HG02678 (cell line): ENCODE measurements around the gene PPFIA3.
"Not testable (repeated sequence)": the region's sequence is repeated elsewhere in the genome, so short reads cannot be mapped to it uniquely, and the experiment has no call there.

Source experiments
- ATAC-seq: cut with Tn5 transposase; IDR thresholded peaks from one replicate; pipeline ENCODE4 v1.9.1; 2021; ENCODE audit warnings: mild to moderate bottlenecking, moderate library complexity; ENCODE audit not compliant: unreplicated experiment

Gene PPFIA3

DNA sequence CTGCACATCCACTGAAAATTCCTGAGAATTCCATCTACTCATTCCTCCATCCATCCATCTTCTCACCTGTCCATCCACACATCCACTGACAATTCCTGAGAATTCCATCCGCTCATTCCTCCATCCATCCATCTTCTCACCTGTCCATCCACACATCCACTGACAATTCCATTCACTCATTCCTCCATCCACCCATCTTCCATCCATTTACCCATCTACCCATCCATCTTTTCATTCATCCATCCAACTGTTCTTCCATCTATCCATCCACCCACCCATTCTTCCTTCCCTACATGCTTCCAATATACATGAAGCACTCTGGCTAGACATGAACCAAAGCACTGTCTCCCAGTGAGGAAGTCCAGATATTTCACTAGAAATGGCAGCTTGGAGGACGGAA lies 53.9 kb downstream of the PPFIA3 start:
- no peak for ATAC-seq

DNA sequence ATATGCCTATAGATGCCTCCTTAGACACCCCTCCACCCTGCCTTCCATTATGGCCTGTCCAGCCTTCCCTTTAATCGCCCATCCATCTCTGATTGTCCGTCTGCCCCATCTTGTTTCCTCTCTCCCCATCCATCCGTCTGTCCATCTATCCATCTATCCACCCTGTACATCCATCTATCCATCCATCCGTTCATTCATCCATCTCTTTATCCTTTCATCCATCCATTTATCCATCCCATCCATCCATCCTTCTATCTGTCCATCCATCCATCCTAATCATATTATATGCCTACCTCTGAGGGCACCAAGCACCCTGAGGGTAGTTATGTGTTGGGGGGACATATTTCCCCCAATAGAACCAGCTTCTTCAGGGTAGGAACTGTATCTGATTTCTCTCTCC lies 61.3 kb downstream of the PPFIA3 start:
- no peak for ATAC-seq

DNA sequence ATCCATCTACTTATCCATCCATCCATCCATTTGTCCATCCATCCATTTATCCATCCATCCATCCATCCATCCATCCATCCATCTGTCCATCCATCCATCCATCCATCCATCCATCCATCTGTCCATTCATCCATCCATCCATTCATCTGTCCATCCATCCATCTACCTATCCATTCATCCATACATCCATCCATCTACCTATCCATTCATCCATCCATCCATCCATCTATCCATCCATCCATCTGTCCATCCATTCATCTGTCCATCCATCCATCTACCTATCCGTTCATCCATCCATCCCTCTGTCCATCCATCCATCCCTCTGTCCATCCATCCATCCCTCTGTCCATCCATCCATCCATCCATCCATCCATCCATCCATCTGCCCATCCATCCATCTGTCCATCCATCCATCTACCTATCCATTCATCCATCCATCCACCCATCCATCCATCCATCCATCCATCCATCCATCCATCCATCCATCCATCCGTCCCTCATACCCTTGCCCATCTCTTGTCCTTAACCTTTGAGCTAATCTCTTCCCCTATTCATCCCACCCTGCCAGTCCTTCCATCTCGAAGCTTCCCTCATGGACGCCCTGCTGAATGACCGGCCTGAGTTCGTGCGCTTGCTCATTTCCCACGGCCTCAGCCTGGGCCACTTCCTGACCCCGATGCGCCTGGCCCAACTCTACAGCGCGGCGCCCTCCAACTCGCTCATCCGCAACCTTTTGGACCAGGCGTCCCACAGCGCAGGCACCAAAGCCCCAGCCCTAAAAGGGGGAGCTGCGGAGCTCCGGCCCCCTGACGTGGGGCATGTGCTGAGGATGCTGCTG lies 62.9 kb downstream of the PPFIA3 start:
- ATAC-seq = not testable (repeated sequence)

DNA sequence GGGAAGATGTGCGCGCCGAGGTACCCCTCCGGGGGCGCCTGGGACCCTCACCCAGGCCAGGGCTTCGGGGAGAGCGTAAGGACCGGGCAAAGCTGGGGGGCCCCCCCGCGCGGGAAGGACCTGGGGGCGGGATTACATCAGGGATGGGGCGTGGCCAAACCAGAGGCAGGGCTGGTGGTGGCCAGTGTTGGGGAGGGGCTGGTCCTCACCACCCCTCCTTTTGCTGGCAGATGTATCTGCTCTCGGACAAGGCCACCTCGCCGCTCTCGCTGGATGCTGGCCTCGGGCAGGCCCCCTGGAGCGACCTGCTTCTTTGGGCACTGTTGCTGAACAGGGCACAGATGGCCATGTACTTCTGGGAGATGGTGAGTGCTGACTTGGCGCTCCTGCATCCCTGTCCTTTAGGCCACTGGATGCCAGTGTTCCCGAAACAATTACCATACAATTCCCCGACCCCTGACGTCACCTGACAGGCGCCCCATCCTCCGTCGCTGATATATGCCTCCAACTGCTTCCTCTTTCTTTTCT lies 63.6 kb downstream of the PPFIA3 start:
- no peak for ATAC-seq

DNA sequence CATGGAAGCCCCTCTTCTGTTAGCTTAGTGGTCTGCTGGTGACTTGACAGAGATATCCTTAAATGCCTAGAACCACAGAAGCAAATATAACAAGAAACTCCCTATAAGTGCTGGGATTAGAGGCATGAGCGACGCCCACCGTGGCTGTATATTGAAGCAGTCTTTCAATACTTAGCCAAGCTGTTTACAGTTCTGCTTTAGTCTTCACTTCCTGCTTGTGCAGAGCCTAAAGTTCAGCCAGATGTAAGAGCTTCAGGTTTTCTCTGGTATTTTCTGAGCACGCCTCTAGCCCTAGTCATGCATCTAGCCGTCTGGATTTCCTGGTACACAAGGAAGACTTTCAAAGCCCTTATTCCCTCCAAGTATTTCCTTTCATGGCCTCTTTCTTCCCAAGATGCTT lies 66.8 kb downstream of the PPFIA3 start:
- no peak for ATAC-seq

DNA sequence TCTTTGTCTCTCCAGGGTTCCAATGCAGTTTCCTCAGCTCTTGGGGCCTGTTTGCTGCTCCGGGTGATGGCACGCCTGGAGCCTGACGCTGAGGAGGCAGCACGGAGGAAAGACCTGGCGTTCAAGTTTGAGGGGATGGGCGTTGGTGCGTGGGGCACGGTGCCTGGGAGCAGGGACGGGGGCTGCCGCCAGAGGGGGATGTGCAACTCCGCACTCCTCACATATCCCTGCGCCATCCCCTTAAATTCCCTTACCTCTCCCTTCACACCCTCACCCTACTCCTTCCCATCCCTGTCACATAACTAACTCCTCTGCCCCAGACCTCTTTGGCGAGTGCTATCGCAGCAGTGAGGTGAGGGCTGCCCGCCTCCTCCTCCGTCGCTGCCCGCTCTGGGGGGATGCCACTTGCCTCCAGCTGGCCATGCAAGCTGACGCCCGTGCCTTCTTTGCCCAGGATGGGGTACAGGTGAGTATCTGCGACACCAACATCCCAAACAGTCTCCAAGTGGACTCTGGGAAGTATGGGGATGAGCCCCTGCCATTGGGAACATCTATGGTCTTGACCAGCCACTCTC lies 69.4 kb downstream of the PPFIA3 start:
- ATAC-seq = no peak

DNA sequence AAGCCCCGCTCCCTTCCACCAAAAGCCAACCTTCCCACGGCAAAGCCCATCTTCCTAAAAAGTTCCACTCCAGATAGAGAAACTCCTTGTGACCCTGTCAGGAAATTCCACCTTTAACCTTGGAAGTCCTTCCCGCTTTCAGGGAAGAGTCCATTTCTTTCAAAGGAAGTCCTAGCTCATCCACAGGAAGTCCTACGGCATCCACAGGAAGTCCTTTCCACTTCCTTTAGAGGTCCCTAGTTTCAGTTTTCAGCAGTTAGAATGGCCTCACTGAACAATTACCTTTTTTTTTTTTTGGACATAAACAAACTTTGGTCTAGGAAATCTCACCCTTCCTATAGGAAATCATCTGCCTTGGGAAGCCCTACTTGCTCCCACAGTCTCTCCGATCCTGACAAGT lies 69.9 kb downstream of the PPFIA3 start:
- no peak for ATAC-seq

DNA sequence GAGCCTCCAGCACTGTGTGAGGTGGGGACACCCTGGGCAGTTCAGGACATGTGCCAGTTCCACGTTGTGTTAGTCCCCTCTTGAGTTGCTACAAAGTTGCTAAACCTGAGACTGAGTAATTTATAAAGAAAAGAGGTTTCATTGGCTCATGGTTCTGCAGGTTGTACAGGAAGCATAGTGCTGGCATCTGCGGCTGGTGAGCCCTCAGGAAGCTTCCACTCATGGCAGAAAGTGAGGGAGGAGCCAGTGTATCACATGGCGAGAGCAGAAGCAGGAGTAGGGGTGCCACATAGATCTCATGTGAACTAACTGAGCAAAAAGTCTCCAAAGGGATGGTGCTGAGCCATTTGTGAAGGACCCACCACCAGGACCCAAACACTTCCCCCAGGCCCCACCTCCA lies 71.4 kb downstream of the PPFIA3 start:
- ATAC-seq = no peak

DNA sequence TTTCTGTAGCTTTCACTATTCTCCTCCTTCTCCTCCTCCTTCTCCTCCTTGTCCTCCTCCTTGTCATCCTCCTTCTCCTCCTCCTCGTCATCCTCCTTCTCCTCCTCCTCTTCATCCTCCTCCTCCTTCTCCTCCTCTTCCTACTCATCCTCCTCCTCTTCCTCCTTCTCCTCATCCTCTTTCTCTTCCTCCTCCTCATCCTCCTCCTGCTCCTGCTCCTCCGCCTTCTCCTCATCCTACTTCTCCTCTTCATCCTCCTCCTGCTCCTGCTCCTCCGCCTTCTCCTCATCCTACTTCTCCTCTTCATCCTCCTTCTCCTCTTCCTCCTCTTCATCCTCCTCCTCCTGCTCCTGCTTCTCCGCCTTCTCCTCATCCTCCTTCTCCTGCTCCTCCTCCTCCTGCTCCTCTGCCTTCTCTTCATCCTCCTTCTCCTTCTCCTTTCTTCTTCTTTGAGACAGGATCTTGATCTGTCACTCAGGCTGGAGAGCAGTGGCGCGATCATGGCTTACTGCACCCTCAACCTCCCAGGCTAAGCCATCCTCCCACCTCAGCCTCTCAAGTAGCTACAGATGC lies 74.6 kb downstream of the PPFIA3 start:
- ATAC-seq = no peak

DNA sequence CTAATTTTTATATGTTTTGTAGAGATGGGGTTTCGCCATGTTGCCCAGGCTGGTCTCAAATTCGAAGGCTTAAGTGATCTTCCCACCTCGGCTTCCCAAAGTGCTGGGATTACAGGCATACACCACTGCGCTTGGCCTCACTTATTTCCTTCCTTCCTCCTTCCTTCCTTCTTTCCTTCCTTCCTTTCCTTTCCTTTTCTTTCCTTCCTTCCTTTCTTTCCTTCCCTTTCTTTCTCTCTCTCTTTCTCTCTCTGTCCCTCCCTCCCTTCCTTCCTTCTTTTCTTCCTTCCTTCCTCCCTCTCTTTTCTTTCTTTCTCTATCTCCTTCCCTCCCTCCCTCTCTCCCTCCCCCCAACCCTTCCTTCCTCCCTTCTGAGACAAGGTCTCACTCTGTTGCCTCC lies 75.1 kb downstream of the PPFIA3 start:
- no peak for ATAC-seq

DNA sequence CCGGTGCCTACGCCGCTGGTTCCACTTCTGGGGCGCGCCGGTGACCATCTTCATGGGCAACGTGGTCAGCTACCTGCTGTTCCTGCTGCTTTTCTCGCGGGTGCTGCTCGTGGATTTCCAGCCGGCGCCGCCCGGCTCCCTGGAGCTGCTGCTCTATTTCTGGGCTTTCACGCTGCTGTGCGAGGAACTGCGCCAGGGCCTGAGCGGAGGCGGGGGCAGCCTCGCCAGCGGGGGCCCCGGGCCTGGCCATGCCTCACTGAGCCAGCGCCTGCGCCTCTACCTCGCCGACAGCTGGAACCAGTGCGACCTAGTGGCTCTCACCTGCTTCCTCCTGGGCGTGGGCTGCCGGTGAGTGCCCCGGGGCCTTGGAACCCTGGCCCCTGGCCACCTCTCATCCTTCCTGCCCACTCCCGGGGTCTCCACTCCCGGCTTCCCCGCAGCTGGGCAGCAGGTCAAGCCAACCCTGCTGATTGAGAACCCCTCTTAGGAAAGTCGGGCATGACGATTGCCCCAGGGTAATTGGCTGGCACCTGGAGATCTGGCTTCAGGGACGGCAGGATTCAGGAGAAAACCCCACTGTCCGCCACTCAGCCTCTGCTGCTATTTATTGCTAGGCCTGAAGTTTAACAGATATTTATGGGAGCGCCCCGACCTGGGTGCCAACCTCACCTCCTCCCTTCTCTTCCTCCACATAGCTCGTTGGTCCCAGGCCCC lies 77.3 kb downstream of the PPFIA3 start:
- no peak for ATAC-seq

DNA sequence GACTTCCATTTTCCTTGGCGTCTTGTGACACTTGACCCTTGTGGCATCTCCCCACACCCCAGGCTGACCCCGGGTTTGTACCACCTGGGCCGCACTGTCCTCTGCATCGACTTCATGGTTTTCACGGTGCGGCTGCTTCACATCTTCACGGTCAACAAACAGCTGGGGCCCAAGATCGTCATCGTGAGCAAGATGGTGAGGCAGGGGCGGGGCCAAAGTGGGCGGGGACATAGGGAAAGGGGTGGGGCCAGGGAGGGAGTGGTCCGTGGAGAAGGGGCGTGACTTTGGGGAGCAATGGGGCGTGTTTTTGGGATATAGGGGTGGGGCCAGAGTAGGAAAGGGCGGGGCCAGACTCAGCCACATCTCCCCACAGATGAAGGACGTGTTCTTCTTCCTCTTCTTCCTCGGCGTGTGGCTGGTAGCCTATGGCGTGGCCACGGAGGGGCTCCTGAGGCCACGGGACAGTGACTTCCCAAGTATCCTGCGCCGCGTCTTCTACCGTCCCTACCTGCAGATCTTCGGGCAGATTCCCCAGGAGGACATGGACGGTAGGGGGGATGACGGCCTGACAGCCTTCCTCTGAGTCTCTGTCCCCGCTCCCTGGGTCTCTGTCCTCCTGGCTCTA lies 81.0 kb downstream of the PPFIA3 start:
- no peak for ATAC-seq
